Stimulated activated CD4-positive, alpha-beta T cell treated with anti-CD3 and anti-CD28 coated beads, Interleukin-1b, Interleukin-23, amount 100 ng/mL, for 1 hour (primary cell): Measurements from ENCODE around the gene PTPN21.
"Not testable (repeated sequence)": the region's sequence is repeated elsewhere in the genome, so short reads cannot be mapped to it uniquely, and the experiment has no call there.

Source experiments
- DNase-seq, 2 donors: peaks; one replicate each; pipeline ENCODE4 v3.0.0-alpha.2; 2020; ENCODE audit warnings: low read depth in 2 of 2

Gene PTPN21

DNA sequence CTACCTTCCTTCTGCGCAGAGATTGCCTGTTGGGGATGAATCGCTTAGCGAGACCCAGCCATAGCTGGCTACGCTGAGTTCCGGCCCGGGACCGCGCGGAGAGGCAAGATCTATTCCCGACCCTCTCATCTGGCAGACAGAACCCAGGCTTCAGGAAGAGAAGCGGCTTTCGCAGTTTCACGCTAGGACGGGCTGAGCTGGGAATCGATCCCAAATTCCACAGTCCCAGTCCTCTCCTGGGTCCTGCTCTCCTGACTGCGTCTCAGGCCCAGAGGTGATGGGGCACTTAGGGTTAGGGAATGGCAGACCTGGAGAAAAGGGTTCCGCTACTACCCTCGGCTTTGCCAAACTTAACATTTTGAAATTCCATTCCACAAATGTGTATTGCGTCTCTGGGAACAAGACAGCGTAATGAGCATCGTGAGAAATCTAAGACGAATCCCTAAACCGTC is 2.8 kb downstream of the PTPN21 start:
- DNase-seq: no peak

DNA sequence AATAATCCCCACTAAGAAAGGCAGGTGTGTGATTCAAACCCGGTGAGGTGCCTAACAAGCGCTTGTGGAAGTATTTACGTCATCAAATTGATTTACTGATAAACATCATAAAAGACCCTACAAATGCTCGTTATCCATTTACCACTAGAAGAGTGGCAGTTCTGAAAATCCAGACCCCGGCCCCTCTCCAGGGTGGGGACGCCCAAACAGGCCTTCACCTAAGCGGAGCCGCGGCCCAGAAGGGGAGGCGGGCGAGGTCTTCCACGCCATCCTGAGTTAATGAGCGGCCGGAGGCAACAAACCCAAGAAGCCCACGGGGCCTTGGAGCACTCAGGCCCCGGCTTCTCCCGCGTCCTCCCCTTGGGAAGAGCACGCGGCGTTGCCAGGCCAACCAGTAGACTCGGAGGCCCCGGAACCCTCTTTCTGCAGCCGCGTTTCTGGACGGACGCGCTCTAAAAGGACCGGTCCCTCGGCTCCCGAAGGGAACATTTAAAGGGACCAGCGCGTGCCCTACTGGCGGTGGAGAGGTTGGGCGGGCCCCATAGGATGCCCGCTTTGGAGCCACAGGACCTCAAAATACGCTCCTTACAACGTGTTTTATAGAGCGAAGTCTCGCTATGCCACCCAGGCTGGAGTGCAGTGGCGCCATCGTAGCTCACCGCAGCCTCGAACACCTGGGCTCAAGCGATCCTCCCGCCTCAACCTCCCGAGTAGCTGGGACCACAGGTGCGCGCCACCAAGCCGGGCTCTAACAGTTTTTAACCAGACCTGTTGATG is 3.5 kb downstream of the PTPN21 start:
- DNase-seq: peak in 1 of 2 donors; percentile 51

GRCh38 chr14:88550078-88550477 is 4.7 kb downstream of the PTPN21 start:
- DNase-seq: no peak

- no peak for DNase-seq
Observed at GRCh38 chr14:88547386-88547780, 7.4 kb downstream of the PTPN21 start.

DNA sequence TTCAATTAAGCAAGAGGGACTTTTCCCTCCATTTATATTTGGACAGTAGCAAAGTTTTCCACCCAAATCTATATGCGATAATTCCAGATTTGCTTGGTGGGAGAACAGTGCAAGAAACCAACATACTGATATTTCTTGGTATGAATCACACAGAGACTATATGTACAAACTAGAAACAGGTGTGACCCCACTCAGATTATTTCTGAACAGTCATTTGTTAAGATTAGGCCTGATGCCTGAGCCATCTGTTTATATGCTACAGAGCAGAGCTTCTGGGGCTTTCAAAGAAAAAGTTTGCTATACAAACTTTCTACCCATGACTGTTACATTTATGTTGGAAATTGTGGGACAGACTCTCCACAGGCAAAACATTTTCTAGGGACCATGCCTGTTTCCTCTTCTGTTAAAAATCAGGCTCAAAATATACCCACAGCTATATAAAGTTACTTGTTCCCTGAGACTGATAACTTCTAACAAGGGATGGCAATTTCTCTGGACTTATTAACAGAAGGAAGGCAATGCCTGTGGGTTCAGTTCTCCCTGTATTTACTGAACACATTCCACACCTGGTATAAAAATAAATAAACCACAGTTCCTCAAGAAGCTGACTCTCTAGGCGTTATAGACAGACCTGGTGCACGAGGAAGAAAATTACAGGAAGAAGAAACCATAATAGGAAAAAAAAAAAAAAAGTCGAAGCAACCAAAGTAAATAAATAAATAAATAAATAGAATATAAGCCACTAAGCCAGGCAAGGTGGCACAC is 8.0 kb downstream of the PTPN21 start:
- no peak for DNase-seq

- no peak for DNase-seq
Observed at GRCh38 chr14:88545256-88545655, 9.6 kb downstream of the PTPN21 start.

DNA sequence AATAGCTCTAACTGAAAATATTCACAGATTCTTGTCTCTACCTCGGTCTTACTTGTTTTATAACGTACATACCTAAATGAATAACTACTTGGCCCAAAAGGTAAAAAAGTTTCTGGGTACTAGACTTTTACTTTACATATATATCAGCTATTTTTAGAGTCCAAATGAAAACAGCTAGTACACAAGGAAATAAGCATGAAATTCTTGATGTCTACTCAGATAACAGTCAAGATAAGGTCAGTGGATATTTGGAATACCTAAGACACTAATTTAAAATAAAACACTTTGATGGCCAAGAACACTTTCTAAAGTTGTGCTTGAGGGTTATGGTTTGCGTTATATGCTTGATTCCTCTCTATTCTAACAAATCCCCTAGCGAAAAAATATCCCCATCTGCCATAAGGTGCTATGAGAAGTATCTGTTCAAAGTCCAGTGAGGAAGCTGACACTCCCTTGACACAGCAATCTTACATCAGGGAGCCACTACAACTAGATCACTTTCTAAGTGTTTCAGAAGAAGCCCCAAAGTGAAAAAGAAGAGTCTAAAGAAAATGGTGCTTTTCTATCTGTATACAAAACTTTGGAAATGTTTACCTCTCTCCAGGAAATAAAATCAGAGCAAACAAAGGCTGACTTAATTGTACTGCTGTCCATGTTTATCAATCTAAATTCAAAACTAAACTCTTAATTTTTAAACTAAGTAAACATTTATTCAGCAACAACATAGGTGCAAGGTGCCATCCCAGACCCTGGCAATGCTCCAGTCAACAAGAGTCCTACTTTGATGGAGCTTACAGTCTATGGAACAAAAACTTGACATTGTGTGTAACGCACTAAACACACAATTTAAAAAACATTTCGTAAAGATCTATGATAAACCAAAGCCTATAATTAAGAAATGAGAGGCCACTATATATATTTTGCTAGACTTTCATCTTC is 11.7 kb downstream of the PTPN21 start:
- no peak for DNase-seq

DNA sequence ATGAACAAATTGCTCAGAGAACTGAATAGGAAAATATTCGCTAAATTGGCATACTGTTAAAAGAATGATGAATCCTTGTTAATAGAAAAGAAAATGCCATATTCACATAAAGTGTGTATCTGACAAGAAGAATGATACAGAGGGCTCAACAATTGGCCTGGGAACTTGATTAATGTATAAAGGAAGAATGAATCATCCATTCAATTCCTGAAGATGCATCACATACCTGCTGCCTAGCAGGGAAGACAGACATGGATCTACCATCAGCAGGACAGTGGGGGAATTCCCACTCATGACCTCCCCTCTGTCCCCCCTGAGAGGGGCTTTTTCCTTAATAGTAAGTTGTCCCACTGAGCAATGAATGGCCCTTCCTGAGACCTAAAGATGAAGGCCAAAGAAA is 13.5 kb downstream of the PTPN21 start:
- DNase-seq: no peak

GRCh38 chr14:88535813-88536212 is 19.0 kb downstream of the PTPN21 start:
- DNase-seq: no peak

DNA sequence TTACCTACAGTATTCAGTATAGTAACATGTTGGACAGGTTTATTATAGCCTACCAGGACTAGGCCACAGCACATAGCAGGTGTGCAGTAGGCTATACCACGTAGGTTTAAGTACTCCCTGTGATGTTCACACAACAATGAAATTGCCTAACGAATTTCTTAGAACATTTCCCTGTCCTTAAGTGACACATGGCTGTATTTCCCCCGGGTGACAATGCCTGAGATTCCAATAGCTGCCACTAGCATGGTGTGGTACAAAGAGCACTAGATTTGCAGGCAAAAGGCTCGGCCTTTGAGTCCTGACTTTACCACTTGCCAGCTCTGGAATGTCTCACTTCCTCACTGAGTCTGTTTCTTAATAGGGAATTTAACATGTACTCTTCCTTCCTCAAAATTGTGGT is 19.7 kb downstream of the PTPN21 start:
- DNase-seq: no peak

- DNase-seq: no peak
Observed at GRCh38 chr14:88533064-88533602, 21.7 kb downstream of the PTPN21 start.

- DNase-seq: not testable (repeated sequence)
Observed at GRCh38 chr14:88529889-88530288, 24.9 kb downstream of the PTPN21 start.

DNA sequence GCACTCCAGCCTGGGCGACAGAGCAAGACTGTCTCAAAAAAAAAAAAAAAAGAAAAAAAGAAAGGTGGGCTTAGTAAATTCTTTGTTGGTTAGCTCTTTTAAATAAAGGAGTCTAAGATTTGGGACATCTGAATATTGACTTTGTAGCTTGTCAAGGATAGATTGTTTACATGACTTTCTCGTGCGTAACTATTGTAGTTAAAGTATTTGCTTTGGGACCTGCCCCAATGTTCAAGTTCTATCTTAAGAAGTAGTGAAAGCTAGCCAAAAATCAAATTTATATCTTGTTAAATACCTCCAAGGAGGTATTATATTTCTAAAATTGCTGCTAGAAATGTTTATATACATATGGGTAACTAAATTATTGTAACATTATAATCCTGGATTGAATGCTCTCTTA is 32.4 kb downstream of the PTPN21 start:
- no peak for DNase-seq

DNA sequence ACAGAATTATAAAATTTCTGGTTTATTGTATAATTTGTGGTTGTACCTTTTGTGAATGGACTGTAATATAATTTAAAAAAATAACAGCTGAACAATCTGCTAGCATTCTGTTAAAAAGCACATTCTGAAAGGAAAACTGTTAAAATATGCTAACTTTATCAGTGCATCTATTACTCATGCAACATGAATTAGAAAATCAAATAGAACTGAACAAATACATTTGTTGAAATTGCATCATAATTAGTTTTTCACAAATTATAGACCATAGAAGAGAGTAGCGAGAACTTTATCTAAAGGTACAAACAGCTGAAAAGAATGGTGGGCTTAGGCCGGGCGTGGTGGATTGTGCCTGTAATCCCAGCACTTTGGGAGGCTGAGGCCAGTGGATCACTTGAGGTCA is 33.0 kb downstream of the PTPN21 start:
- DNase-seq: no peak

GRCh38 chr14:88519907-88520306 is 34.9 kb downstream of the PTPN21 start:
- no peak for DNase-seq

DNA sequence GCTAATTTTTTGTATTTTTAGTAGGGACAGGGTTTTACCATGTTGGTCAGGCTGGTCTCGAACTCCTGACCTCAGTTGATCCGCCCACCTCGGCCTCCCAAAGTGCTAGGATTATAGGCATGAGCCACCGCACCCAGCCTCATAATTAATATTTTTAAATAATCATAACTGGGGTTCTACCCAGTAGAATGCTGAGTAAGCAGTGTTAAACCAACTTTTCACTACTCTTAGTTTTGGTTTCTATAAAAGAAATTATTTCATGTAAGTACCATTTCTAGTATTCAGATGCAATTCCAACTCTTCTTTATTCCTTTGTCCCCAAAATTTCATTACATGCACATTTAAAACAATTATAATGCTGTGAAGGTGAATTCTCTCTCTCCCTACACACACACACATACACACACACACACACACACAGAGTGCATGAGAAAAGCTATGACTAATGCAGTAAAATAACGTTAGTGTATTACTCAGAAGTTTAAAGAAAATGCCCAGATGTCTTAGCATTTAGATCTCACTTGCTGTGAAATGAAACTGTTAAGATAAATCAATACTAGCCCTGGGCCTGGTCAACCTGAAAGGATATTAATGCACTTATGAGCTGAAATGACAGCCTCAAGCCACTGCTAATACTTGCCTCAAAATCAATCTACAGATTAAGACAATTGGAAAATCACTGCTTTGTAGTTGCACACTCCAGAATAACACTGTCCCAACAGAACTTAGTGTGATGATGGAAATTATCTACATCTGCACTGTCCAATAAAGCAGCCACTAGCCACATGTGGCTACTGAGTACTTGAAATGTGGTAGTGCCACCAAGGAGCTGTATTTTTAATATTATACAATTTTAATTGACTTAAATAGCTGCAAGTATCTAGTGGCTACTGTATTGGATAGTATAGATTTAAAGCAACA is 36.0 kb downstream of the PTPN21 start:
- no peak for DNase-seq

DNA sequence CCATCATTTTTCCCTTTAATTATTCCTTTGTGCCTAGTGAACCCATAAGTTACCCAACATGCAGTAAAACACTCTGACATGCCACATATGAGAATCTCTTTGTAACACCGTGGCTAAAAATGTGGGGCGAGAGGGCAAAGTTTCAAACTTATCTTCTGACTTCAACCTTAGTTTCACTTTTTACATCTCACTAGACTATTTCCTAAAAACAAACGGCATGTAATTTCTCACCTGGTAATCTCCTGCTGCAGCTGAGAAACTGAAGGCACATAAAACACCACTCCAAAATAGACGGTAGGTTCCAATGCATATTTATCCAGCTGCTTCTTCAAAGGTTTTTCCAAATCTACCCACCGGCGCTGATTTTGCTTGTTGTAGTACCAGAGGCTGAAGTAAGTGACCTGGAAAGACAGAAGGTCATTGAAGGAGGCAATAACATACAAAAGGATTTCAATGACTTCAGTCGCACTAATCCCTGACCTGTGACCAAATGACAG is 37.9 kb downstream of the PTPN21 start:
- DNase-seq: no peak

DNA sequence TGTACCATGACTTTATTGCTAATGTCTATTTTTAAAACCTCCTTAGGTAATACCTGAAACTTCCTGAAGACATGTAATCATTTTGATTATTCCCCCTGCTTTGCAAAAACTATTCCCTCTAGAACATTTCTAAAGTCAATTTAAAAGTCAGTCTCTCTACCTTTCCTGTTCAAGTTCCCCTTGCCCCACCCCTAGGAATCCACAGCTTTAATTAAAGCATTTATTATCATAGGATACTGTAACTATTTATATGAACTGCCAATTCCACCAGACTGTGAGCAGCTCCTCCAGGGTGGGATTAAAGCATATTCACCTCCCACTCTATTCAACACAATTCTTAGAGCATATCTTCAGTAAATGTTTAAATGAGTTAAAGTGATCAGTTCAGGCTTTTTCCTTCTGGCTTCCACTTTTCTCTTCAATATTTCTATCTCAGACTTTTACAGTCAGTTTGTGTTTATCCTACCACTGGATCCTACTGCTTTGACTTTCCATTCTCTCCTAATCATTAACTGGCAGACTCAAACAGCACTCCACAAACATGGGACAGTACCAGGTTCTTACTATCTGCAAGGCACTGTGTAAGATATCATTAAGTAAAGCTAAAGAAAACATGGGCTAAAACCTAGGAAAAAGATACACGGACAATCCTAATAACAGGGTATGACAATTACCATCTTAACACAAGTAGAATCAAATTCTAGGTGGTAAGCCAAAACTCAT is 39.1 kb downstream of the PTPN21 start:
- no peak for DNase-seq

GRCh38 chr14:88507208-88507607 is 47.6 kb downstream of the PTPN21 start:
- DNase-seq: no peak

GRCh38 chr14:88505621-88506020 is 49.2 kb downstream of the PTPN21 start:
- DNase-seq: no peak
